Neutrophil (primary cell): ENCODE measurements around the gene ACBD3.

Source experiments
- H3K27ac ChIP-seq: fragments of 200-600 bp; sonication (generic); 2 replicates; pipeline ENCODE4 v1.5.1; 2016; ENCODE audit warnings: mild to moderate bottlenecking, moderate library complexity
- H3K27me3 ChIP-seq: fragments of 200-600 bp; sonication (generic); 2 replicates; pipeline ENCODE4 v1.6.0; 2016; ENCODE audit warnings: mild to moderate bottlenecking
- H3K36me3 ChIP-seq: fragments of 200-600 bp; sonication (generic); 2 replicates; pipeline ENCODE4 v1.5.1; 2017
- H3K4me1 ChIP-seq, 2 experiments: fragments of 200-600 bp in 1 of 2; sonication (generic) in 1 of 2; 1 replicate in 1 of 2; 2 replicates in 1 of 2; pipeline versions ENCODE4 v1.5.1 to v1.6.1; 2013 to 2016; ENCODE audit warnings: low read depth in 1 of 2, low read length in 1 of 2, mild to moderate bottlenecking in 1 of 2, moderate library complexity in 1 of 2; ENCODE audit not compliant: control insufficient read depth in 1 of 2, insufficient read depth in 1 of 2
- H3K4me3 ChIP-seq, 2 experiments: fragments of 200-600 bp in 1 of 2; sonication (generic) in 1 of 2; 1 replicate in 1 of 2; 2 replicates in 1 of 2; pipeline ENCODE4 v1.5.1; 2013 to 2016; ENCODE audit warnings: low read depth in 1 of 2, low read length in 1 of 2, mild to moderate bottlenecking in 1 of 2, moderate library complexity in 1 of 2
- H3K9me3 ChIP-seq: fragments of 200-600 bp; sonication (generic); 2 replicates; pipeline ENCODE4 v1.5.1; 2016
- CTCF ChIP-seq: fragments of 200-600 bp; sonication (generic); IDR thresholded peaks from 2 replicates; pipeline ENCODE4 v1.5.1; 2016; ENCODE audit warnings: antibody characterized with exemption

Gene ACBD3

GRCh38 chr1:226154593-226154992, 31.9 kb downstream of the ACBD3 start:
- no peak for TF ChIP-seq CTCF
- H3K9me3 ChIP-seq, result no peaks in the 10 kb centered on the region
- H3K36me3 ChIP-seq, result peaks cover 88% of the 10 kb centered on the region
- H3K4me1 ChIP-seq, result peaks cover 0 to 11% of the 10 kb centered on the region in 2 experiments
- peak overlapping the region; percentile 26 for H3K27ac ChIP-seq
- no peak overlapping the region for H3K4me3 ChIP-seq
- H3K27me3 ChIP-seq, result no peaks in the 10 kb centered on the region

- H3K9me3 ChIP-seq, result no peaks in the 10 kb centered on the region
- no peak for TF ChIP-seq CTCF
- H3K36me3 ChIP-seq, result peaks cover 90% of the 10 kb centered on the region
- H3K4me3 ChIP-seq, result no peak overlapping the region
- H3K27ac ChIP-seq, result no peak overlapping the region
- H3K27me3 ChIP-seq, result no peaks in the 10 kb centered on the region
- peaks cover 0 to 10% of the 10 kb centered on the region in 2 experiments for H3K4me1 ChIP-seq
These were observed 36.7 kb downstream of the ACBD3 start for GRCh38 chr1:226149806-226150205.

GRCh38 chr1:226148121-226148648, 38.4 kb downstream of the ACBD3 start:
- H3K9me3 ChIP-seq, result no peaks in the 10 kb centered on the region
- no peak for TF ChIP-seq CTCF
- H3K27me3 ChIP-seq, result no peaks in the 10 kb centered on the region
- H3K27ac ChIP-seq, result no peak overlapping the region
- H3K4me1 ChIP-seq, result no peaks in the 10 kb centered on the region
- H3K36me3 ChIP-seq, result peaks cover 85% of the 10 kb centered on the region
- H3K4me3 ChIP-seq, result no peak overlapping the region

GRCh38 chr1:226144045-226144444, 42.5 kb downstream of the ACBD3 start:
- no peaks in the 10 kb centered on the region for H3K27me3 ChIP-seq
- no peaks in the 10 kb centered on the region for H3K4me1 ChIP-seq
- TF ChIP-seq CTCF, result no peak
- peaks cover 48% of the 10 kb centered on the region for H3K36me3 ChIP-seq
- no peaks in the 10 kb centered on the region for H3K9me3 ChIP-seq
- no peak overlapping the region for H3K27ac ChIP-seq
- no peak overlapping the region for H3K4me3 ChIP-seq

GRCh38 chr1:226135709-226136108, 50.8 kb downstream of the ACBD3 start:
- Histone ChIP-seq H3K4me3 (no peak overlapping the region), H3K27me3 (peaks cover 3% of the 10 kb centered on the region), H3K27ac (no peak overlapping the region), H3K9me3 (no peaks in the 10 kb centered on the region), H3K4me1 (no peaks in the 10 kb centered on the region), H3K36me3 (no peaks in the 10 kb centered on the region)
- TF ChIP-seq CTCF, result no peak
